Stimulated activated CD8-positive, alpha-beta memory T cell treated with anti-CD3 and anti-CD28 coated beads, Interleukin-4, amount 100 ng/mL, for 1 hour (primary cell): ENCODE measurements around the gene NCOR2.

Experiments
- DNase-seq, 2 donors: peaks; one replicate each; pipeline ENCODE4 v3.0.0-alpha.2; 2020; ENCODE audit warnings: low read depth in 2 of 2, low spot score in 1 of 2

NCOR2 gene

DNA sequence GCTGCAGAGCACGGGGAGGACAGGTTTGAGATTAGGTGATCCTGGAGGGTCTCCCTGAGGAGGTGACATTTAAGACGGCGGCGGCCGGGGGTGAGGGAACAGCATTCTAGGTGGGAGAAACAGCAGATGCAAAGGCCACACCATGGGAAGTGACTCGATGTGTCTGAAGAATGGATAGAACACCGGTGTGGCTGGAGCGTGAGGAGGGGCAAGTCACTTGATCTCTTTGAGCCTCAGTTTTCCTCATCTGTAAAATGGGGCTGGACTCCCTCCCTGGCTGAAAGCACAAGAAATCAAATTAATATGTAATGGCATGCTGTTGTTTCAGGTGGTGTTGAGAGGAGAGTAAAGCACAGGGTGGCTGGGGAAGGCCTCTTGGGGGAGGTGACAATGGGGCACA, 10.0 kb upstream of the NCOR2 start:
- no peak for DNase-seq

DNA sequence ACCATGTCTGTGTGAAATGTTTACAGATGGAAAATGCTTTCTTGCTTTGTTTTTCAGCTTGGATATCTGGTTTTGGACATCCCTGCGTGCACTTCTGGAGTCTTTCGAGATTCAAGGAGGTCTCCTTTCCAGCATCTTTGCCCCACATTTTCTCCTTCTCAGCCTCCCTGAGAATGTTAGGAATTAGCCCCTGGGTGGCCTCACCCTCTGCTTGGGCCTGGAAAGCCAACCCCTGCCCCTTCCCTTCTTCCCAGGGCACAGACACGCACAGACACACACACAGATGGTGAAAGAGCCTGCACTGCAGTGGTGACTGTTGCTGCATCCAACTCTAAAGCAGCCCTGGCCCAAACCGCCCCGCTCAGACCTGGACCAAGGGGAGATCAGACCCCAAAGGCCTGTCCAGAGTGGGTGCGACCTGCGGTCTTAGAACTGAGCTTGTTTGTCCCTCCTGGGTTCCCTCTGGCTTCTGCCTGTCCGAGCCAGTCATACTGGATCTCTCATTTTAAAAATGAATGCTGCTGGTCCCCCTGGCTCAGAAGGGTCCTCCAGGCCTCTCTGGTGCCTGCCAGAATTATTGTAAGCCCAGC, 8.7 kb upstream of the NCOR2 start:
- no peak for DNase-seq

DNA sequence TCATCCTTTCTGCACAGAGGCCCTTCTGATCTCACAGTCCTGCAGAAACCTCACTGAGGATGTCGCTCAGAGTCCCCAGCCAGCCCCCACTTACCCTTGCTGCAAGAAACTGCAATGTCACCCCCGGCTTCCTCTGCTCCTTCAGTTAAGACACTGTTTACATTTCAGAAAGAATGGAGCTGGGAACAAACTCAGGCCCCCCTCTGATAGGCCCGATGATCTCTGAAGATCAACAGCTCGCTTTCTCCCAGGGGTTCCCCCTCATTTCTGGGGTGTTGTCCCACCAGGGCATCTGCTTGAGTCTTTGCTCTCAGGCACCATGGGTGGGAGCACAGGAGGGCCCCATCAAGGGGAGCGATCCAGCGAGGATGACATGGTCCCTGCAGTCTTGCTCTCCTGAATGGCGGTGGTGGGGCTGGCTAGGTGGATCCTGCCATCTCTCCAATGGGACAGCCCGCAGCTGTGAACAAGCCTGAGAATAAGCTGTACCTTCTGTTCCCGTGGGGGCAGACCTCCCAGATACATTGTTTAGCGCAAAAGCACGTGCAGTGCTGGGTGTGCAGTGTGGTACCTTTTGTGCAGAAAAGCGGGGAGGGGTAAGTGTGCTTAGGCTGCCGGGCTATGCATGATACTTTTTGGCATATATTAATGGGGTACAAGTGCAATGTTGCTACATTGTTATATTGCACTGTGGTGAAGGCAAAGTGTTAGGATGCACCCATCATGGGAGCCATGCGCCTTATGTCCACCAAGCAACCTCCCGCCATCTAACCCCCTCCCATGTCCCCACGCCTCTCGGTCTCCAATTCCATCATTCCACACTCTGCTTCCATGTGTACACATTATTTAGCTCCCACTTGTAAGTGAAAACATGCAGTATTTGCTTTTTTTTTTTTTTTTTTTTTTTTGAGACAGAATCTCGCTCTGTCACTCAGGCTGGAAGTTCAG, 6.7 kb upstream of the NCOR2 start:
- no peak for DNase-seq

DNA sequence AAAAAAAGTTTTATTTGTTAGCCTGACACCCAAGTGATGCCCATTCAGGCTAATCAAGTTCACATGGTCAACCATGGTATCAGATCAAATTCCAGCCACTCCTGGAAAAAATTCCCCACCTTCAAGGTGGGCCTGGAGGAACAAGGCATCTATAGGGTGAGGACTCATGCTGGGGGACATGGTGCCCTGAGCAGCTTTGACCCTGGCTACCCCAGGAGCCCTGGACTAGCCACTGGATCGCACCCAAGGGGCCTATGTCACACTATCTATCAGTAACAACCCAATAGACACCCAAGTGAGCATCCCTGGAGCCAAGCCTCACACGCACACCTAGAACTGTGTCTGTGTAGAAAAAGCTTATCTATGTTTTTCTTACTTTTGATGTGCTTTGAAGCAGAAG, 4.1 kb upstream of the NCOR2 start:
- no peak for DNase-seq

DNA sequence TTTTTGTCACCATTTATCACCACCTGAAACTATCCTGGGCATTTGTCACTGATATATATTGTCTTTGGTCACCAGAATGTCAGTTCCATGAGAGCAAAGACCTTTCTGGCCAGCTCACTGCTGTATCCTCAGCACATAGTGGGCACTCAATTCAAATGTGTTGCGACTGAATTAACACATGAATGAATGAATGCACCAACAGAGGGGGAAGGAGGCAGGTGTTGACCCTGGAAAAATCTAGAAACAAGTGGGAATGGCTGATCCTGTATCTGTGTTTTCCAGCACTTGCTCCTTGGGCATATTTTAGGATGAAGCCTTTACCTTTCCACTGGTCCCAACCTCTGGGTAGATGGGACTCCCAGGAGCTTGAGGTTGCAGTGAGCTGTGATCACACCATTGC, 3.4 kb upstream of the NCOR2 start:
- DNase-seq: no peak

DNA sequence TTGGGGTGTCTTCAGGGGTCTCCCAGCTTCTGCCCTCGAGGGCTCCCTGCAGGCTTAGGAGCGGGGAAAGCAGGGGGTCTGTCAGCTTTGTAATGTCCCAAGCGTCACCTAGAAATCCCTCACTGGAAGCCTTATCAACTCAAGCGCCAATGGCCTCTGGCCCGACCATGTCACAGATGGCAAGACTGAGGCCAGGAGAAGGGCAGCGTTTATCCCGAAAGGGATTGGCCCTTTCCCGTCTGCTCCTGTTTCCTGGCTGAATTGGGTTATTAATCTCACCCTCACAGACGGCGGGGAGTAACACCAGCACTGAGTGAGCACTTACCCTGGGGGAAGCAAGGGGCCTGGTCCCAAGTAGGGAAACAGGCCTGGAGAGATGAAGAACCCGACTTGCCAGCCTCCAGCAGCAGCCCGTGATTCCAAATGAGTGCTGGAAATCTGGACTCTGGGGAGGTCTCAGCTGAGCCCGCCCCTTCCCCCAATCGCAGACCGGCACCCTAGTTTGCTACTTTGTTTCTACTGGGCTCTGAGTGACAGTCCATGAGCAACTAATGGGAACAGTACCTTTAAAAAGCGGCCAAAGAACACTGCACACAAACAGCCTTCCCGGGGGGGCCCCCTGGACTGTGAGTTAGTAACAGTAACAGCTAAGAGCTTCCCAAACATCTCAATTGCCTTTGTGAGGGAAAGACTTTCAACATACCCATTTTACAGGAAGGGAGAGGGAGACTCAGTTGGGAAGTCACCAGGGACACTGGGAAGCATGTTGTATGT, 2.1 kb upstream of the NCOR2 start:
- DNase-seq: no peak

DNA sequence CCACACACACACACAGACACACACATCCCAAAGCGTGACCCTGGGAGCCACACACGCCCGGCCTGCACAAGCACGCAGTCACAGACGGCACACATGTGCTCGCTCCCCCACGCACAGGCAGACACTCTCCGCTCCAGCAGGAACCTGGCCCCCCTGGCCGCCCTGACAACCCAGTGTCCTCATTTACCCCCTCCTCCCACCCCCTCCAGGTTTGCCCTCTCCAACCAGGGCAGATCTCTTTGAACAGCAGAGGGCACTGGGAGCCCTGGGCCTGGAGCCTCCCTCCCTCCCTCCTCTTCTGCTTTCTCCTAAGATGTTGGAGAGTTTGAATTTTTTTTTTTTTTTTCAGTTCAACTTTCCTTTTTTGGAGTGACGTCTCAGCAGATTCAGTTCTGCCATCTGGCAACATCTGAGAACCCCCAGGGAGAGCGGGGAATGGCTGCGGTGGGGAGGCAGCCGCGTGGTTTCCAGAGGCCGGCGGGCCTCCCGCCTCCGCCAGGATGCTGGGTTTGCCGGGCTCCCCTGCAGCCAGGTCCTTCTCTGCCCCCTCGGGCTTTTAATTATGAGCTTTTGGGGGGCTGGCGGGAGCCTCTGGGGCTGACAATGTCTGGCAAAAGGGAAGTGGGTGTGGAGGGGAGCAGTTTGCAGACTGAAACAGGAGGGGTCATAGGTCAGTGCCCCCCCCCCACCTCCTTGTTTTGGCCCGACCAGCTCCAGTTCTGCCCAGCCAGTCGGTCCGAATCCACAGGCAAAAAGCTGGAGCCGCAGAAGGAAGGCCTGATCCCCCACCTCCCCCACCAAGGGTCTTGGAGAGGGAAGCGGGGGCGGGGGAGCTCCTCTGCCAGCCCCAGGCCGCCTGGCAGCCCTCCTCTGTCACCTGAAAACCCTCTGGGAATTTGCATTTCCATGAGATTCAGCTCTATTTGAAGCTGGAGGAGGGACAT, 1.3 kb upstream of the NCOR2 start:
- no peak for DNase-seq

DNA sequence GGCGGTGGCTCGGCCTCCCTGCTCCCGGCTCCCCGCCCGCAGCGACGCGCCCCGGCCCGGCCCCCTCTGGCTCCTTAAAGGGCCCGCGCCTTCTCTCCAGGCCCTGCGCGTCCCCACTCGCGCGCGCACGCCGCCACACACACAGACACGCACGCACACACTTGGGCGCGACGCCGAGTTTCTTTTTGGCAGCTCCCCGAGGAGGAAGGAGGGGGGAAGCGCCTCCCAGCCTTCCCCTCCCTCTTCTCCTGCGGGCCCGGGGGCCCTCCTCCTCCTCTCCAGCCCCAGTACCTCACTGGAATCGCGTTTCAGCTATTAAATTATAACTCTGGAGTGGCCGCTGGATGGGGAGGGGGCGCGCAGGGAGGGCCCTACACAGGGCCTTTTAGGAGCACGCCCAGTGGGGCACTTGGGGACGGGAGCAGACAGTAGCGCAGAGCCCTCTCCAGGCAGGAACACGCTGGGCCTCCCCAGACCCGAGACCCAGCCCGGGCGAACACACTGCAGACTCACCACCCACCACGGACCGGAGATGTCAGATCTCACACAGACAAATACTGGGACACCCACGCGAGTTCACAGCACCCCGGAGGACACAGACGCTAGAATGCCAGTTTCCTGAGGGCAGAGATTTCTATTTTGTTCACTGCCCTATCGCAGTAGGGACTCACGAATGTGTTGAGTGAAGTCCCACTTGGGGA, 411 bp upstream of the NCOR2 start:
- peak; percentile 40 to 63 for DNase-seq

DNA sequence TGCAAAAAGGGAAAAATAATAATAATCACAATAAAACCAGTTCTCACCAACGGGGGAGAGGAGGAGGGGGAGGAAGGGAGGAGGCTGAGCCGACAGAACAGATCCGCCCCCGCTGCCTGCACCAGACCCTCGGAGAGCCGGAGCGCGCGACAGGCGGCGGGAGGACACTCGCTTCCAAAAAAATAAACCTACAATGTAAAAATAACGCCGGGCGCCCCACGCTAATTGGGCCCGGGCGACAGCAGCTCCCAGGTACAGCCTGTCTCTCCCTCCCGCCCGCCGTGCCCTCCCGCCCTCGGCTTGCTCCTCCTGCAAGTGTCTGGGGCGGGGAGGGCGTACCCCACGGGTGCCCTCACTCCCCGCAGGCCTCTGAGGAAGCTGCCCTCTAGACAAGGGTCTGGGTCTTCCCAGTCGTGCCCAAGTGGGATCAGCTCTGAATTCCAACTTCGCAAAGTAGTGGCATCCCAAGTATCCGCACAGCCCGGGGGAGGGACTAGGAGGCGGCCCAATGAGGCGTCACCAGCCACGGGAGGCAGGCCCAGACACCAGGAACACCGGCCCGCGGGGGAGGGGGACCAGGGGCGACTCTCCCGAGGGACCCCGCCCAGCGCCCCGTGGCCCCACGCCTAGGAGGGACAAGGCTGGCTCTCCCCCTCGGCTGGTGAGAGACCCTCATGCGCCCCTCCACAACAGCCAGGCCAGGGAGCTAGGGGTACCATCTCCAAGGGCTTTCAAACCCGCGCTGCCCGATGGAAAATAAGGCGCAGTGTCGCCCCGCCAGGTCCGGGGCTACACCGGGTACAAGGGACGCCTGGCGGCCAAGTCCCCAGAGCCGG, 1.0 kb downstream of the NCOR2 start:
- DNase-seq: peak; percentile 27 to 39

DNA sequence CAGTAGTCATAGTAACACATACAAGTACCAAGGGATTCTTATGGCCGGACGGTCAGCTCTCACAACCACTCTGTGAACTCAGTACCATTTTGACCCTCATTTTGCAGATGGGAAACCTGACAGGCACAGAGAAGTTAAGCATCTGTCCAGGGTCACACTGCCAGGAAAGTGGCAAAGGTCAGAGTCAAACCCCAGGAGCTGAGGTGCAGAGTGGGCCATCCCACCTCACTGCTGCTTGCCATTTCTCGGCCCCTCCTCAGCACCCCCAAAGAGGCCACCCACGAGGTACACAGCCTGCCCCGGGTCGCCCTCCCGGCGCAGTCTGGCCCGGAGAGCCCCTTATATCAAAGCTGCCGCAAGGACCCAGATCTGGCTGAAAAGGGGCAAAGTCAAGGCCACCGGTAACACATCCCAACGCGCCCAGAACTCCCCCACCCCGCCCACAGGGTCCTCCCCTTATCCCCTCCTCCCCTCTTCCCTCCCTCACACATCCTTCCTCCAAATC, 1.7 kb downstream of the NCOR2 start:
- DNase-seq: no peak

DNA sequence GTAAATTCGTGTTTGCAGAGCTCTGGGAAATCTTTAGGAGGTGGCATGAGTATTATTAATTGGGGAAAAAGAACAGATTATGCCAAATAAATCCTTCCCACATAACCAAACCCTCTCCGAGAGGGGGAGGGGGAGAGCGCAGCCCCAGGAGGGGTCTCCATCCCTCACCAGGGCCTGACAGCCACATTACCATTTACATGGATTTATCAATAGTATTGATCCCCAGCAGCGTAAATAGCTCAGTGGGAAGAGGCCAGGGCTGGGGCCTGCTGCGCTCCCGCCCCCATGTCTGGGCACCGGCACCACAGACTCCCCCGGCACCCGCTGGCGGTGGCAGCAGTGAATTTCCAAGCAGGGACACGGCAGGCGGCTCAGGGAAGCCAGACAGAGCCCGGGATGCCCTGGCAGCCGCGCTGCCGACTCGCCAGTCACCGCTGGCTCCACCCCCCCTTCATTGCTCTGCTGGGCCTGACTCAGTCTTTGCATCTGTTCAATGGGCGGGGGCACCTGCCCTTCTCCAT, 2.4 kb downstream of the NCOR2 start:
- DNase-seq: no peak

DNA sequence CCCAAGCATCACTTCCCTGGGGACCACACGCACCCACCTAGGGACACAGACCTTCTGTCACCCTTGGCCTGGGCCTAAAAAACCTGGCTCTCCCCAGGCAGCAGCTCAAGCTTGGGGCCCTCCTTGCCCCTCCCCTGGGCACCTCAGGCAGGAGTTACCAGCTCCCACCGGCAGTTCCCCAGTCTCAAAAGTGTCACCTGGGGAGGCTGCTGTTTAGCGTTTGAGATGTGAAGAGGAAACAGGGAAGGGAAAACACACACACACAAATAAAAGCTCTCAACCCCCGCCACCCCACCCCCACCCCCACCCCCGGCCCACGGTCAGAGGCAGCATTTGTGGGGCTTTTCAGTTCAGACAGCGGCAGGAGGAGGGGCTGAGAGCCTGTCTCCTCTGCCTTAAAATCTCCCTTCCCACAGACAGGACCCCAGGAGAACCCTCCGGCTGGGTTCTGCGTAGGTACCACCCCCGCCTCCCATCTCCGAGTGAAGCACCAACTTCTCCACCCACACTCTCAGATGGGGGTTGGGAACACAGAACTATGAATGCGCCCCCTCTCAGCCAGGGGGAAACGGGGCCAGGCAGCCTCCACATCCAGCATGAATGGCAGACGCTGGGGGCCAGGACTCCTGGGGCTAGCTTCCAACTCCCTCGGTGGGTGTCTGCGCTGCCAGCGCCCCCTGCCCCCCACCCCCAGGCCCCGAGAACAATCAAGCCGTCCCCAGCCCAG, 3.0 kb downstream of the NCOR2 start:
- no peak for DNase-seq

DNA sequence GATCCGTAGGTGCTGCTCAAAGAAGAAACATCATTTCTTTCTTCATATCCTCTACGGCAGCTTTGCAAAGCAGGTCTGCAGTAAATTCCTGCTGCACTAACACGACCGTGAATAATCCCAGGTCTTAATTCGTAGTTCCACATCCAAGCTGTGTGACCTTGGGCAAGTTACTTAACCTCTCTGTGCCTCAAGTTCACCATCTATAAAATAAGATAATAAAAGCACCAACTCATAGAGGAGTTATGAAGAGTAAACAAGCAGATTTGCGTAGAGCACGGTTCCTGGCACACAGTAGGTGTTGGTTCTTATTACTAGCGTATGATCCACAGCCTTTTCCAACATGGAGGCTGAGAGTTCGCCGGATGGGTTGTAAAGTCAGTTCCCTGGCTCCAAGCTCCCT, 3.6 kb downstream of the NCOR2 start:
- no peak for DNase-seq

DNA sequence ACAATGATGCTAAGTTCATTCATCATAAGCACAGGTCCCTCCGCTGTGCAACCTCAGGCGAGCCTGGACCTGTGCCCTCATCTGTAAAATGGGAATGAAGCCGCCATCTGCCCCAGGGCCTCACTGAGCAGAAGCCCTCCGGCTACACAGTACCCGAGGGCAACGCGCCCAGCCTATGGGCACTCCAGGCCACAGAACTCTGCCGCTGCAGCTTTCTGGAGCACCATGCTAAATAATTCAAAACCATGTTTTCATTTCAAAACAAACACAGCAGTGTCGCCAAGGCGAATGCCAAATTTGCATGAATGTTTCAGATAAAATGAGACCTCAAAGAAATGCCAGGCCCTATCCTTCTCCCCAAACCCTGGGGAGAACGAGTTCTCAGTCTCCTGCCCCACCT, 4.0 kb downstream of the NCOR2 start:
- no peak for DNase-seq

DNA sequence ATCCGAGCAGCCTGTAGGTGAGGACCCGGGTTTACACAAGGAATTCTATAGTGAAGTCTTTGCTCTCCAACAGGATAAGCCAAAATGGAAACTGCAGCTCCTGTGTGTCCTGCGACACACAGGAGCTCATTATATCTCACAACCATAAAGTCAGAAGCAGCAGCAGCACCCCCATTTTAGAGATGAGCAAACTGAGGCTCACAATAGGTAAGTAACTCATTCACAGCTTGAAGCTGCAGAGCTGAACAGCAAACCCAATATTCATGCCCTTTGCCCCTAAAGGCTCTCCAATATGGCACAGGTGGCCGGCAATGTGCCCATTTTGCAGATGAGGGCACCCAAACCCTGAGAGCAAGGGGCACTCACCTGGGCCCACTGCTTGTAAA, 4.6 kb downstream of the NCOR2 start:
- DNase-seq: no peak

DNA sequence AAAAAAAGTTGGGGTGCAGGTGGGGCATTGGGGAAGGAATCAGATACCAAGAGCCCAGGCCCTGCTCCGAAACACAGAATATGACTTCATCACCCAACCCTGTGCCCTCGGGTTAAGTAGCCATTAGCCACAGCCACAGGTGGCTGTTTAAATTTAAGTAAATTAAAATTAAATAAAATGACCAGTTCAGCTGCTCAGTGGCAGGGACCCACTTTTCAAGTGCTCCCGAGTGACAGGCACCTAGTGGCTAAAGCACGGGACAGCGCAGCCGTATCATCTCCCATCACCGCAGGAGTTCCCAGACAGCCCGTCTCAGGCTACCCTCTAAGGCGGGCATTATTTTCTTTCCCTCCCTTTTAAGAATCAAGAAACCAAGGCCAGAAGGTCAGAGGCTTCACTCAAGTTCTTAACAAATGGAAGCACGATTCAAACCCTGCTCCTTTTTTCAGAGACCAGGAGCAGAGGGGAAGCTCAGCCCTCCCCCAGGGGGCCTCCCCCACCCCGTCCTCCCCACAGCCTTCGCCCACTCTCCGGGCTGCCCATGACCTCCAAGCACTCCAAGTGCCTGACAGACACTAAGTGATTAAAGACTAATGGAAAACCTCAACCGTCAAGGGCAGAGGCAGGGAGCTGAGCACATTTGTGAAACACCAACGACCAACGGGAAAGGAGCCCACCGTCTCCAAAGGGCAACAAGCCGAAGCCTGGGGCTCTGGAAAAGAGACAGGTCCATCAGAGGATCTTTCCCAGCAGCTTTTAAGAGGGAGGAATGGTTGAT, 5.2 kb downstream of the NCOR2 start:
- no peak for DNase-seq

DNA sequence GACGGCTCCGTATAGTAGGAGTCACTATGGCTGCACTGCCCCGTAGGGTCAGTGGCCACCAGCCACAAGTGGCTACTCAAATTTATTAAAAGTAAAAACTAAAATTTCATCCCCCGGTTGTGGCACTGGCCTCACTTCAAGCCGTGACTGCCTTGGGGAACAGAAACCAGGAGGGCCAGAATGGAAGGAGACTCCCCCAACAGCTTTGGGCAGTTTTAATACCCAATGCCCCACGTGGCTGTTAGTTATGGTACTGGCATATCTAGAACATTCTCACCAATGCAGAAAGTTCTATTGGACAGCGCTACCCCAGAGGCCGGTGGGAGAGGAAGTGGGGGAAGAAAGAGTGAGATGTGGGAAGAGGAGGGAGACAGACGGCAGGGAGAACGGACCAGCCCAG, 6.2 kb downstream of the NCOR2 start:
- no peak for DNase-seq
